Nasal cavity respiratory epithelium epithelial cell of viscerocranial mucosa (primary cell): ENCODE results near the gene CPLANE1. TPM values are rescaled to one million over a fixed set of nuclear protein-coding genes. Genes with fewer than 3 reads are reported as not detected.

Experiments used
- total RNA-seq: library from RNA; depleted of rRNA; stranded (reverse); fragments of >200 nt; gene quantifications from 2 replicates; pipeline ENCODE4 v1.2.3, GENCODE V29; 2014

The CPLANE1 gene
- total RNA-seq: 7.2 and 18.3 TPM in 2 replicates

GRCh38 chr5:37248970-37249814 is at the start of gene CPLANE1:
TSS of gene CPLANE1 (minus strand) at chr5:37249376. CDS start at chr5:37247698, 1,678 bp downstream.

Other genes starting within 250 kb of the CPLANE1 start
- gene NUP155, start 121.7 kb upstream of the CPLANE1 start, total RNA-seq: 36.6 and 41.5 TPM in 2 replicates
- 24.6 and 43.5 TPM in 2 replicates for gene WDR70, start 129.9 kb upstream of the CPLANE1 start, total RNA-seq